Lower leg skin (tissue), 3 donors: ENCODE results near the gene COL9A3.

Source experiments
- POLR2A ChIP-seq, 2 donors: fragments of 450-650 bp; IDR thresholded peaks; one replicate each; pipeline ENCODE4 v1.6.1; 2016 to 2017; ENCODE audit warnings: antibody characterized with exemption in 2 of 2, mild to moderate bottlenecking in 1 of 2, moderate library complexity in 1 of 2
- TF ChIP-seq, protein P1 (sequence below), 3 donors: fragments of 450-650 bp; IDR thresholded peaks; one replicate each; pipeline ENCODE4 v1.5.1; 2016; ENCODE audit warnings: antibody characterized with exemption in 3 of 3, mild to moderate bottlenecking in 3 of 3, moderate library complexity in 2 of 3

DNA sequence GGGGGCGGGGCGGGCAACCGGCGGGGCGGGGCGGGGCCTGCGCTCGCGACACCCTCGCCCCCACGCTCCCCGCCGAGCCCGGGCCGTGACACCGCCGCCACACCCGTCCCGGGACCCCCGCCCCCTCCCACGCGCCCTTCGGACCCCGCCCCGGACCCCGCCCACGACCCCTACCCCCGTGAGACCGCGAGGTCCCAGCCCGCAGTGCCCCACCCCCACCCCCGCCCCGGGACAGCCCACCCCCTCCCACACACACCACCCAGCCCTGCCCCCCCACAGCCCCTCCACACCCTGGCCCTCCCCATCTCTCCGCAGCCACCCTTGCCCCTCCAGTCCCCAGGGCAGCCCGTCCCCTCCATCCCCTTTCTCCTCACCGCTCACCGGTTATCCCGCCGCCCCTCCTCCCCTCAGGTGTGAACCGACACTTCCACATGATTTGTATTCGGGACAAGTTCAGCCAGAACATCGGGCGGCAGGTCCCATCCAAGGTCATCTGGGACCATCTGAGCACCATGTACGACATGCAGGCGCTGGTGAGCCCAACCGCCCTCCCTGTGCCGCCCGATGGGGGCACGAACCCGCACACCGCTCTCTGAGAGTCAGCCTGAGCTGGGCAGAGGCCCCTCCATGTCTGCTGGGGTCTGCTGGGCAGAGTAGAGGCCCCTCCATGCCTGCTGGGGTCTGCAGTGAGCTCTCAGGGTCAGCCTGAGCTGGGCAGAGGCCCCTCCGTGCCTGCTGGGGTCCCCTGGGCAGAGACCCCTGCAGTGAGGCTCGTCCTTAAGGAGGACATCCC lies 20.0 kb upstream of the COL9A3 start:
- TF ChIP-seq, protein P1, sequence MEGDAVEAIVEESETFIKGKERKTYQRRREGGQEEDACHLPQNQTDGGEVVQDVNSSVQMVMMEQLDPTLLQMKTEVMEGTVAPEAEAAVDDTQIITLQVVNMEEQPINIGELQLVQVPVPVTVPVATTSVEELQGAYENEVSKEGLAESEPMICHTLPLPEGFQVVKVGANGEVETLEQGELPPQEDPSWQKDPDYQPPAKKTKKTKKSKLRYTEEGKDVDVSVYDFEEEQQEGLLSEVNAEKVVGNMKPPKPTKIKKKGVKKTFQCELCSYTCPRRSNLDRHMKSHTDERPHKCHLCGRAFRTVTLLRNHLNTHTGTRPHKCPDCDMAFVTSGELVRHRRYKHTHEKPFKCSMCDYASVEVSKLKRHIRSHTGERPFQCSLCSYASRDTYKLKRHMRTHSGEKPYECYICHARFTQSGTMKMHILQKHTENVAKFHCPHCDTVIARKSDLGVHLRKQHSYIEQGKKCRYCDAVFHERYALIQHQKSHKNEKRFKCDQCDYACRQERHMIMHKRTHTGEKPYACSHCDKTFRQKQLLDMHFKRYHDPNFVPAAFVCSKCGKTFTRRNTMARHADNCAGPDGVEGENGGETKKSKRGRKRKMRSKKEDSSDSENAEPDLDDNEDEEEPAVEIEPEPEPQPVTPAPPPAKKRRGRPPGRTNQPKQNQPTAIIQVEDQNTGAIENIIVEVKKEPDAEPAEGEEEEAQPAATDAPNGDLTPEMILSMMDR (IDR thresholded peaks at IDR 0.05) = no peak
- no peak for TF ChIP-seq POLR2A (IDR thresholded peaks at IDR 0.05)
